HG03066 (cell line): Measurements from ENCODE around the gene EQTN.
"Not testable (repeated sequence)": the region's sequence is repeated elsewhere in the genome, so short reads cannot be mapped to it uniquely, and the experiment has no call there.

Experiments
- ATAC-seq: cut with Tn5 transposase; IDR thresholded peaks from one replicate; pipeline ENCODE4 v1.9.1; 2021; ENCODE audit warnings: low read depth; ENCODE audit not compliant: unreplicated experiment

Gene EQTN

DNA sequence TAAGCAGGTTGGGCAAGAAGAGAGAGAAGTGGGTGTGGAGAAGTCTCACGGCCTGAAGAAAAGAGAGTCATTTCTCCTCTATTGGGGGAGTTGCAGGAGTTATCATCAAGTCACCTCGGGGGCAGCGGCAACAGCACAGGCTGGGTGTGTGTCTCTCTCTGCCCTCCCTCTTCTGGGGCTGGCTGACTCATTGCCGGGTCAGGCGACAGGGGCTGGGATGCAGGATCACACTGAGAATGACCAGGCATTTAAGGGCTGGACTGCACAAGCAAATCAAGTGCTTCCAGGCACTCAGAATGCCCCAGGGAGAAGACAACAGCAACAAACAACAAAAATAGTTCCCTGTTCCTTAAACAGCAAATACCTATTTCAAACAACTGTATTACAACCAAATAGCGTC lies 6.3 kb upstream of the EQTN start:
- ATAC-seq, result no peak

DNA sequence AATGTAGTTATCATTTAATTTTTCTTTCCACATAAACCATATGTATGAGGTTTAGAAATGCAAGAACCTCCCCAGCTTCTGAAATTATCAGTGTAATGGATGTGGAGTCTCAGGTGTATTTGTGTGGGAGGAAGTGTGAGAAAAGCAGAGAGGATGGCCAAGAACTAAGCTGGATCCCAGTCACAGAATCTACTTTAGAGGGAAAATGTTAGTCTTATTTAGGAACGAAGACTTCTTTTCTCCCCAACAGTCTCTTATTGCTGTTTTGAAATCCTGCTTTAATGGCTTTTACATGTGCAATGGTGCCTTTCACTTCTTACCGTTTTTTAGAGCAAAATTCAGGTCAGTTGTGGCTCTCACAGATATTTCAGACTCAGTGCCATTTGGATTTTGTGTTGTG lies 3.0 kb downstream of the EQTN start:
- no peak for ATAC-seq

DNA sequence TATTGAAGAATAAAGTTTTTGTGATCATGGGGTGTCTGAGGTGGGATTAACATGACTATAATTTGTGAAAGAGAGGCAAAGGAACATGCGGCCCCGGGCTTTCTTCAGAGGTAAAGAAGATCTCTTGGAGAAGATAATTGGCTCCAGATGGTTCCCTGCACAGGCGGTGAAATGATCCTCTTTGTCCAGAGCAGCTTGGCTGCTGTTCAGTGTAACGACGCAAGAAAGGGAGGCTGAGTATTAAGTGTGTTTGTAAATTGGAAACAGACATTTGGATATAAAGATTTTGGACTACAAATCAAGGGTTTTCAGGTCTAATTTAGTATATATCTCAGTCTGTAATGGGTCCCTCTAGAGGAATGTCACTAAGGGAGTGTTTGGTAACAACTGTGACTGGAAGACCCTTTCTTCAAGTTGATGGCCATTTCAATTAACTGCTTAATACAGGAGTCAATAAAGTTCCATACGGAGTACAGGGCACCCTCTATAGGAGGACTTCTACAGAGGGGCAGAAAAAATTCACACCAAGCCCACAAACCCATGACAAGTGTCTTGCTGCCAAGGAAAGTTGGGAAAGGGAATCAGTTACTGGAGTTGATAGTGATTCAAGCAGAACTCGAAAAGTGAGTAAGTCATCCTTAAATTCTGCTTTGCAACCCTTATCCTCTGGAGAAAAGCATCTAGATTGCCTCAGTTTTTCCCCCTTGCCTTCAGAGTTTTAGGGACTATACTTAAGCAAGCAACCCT lies 4.1 kb downstream of the EQTN start:
- no peak for ATAC-seq

DNA sequence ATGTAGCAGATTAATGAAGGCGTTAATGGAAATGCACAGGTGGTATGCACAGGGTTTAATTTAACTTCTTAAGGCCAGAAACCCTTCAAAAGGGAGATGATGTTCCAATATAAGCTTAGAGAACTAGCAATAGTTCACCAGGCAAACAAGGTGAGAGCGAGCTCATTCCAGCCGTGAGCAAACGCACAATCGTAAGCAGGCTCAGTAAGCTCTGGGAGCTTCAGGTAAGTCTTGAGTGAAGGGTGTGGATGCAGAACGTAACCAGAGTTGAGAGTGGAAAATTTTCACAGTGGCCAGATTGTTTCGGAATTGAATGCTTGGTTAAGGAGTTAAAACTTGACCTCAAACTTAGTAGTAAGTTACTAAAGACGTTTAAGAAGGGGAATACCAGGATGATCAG lies 5.7 kb downstream of the EQTN start:
- no peak for ATAC-seq

DNA sequence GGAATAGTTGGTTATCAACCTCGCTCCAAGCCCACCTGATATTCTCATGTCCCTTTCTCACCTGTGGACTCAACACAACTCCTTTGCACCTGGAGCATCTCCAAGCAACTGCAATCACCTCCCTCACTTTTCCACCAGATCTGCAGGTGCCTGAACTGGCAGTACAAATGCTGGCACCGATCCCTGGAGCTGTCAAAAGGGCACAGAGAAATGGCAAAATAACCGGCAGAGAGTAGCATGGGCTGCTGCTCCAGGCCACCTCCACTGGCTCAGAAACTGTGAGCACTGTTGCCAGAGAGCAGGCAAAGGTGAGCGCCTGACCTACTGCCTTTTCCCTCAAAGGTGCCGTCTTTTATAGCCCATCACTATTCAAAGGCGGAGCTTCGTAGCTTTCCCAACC lies 14.7 kb downstream of the EQTN start:
- no peak for ATAC-seq

DNA sequence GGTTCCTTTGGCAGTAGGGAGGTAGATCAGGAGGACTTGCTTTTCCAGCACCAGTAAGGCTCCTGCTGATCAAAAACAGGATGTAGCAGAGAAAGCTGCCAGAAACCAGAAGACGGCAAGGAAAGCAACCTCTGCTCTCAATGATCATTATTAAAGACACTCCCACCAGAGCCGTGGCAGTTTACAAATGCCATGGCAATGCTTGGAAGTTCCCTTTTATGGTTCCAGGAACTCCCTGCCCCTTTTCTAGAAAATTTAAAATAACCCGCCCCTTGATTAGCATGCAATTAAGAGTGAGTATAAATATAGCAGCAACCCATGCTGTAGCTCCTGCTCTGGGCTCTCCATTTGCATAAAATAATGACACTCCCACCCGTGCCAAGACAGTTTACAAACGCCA lies 16.1 kb downstream of the EQTN start:
- ATAC-seq, result no peak

DNA sequence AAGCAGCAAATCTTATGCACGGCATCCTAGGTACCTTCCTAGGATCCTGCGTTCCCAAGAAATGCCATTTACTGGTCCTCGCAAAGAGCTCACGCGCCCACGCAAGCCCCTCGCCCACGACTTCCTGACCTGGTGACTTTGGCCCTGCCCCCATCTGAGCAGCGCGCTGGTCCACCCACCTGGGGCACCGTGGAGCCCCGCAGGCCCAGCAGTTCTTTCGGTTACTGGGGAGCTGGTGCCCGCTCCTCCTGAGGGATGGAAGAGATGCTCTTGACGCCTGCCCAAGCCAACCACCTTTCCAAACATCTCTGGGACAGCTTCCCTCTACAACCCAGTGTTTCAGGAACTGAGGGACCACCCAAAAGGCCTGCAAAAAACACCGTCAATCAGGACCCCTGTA lies 16.7 kb downstream of the EQTN start:
- no peak for ATAC-seq

DNA sequence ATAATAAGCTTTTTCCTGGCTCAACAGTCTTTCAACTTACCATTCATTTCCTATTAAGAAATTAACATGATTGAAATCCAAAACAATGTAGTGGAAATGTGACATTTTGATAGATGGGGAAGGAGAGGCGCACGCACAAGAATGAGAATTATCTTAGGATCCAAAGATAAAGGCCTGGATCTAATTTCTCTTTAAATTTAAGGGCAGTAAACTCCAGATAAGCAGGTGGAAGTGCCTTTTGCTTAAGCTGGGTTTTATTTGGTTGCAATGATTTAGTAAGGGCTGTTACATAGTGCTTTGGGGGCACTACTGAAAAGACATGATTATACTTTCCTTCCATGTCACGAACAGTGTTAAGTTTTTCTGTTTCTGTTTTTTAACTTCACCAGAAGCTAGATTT lies 17.3 kb downstream of the EQTN start:
- ATAC-seq, result no peak

DNA sequence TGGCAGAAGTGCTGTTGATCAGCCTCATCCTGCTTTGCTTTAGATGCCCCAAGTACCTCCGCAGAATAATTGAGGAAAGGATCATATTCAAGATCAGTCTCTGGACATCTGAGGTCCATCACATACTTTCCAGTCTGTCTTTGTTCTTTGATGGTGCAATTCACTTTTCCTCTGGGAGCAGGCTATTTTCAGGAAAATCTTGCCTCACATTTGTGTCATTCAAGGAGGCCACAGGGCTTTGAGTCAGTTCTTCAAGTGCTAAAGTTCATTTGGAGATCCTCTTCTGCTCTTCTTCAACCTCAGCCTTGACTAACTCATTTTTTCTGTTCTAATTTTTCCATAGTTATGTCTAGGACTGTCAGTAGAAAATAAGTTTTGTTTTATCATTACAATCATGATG lies 18.6 kb downstream of the EQTN start:
- no peak for ATAC-seq

DNA sequence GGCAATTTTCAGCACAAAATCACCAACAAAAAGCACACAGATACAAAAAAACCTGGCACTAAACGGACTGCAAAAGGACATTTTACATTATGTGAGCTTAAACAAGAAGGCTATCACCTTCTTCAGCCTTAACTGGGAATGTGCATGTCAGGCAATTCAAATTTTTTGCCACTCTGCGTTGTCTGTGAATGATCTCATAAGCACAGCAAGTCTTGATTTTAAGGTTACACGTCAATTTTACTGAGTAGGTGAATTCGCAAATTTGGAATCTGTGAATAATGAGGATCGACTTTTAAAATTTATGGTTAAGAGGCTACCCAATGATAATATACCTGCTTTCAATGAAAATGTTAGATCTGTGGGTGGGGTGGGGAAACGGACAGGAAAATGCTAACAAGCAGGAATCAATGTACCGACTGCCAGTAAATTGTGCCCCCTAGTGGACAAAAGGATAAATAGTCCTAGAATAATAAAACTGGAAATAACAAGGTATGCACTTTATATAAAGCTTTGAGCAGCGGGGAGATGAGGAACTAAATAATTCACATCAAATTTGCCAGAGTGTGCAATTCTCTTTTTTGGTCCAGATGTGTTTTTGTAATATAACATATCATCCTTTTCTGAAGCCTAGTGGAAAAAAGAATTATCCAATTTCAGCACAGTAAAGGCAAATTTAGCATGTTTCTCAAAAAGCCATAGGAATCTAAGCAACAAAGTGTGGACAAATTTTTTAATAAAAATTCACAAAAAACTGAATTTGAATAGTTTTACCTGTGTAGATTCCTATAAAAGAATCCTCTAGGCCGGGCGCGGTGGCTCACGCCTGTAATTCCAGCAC lies 20.5 kb downstream of the EQTN start:
- ATAC-seq, result peak; percentile 53

DNA sequence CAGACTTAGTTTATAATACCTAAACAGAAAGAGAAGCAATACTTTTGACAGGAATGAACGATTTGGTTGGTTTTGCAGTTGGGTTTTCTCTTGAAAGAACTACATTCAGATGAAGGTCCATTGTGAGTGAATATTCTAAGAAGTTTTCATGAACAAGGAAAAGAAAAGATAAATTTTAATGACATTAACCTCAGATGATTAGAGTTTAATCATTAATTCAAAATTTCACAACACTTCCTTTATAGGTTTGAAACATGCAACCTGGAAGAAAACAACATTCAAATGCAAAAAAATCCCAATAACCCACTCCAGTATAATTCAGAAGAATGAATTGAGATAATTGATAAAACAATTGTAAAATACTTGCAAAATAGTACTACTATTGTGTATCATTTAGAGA lies 23.8 kb downstream of the EQTN start:
- no peak for ATAC-seq

DNA sequence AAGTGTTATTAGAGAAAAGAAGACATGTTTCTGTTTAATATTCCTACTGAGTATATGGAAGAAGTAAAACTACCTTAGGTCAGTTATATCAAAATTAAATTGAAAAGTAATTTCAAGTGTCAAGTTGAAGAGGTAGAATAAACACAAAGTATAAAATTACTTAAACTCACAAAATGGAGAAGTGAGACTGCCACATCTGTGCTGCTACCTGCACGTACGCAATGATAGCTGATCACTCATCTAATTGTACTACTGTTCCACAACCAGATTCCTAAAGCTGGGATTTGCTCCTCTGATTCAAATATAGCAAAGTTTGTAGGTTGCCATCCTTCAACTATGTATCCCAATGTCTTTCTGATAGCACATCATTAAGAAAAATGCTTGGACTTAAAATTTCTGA lies 24.8 kb downstream of the EQTN start:
- no peak for ATAC-seq

DNA sequence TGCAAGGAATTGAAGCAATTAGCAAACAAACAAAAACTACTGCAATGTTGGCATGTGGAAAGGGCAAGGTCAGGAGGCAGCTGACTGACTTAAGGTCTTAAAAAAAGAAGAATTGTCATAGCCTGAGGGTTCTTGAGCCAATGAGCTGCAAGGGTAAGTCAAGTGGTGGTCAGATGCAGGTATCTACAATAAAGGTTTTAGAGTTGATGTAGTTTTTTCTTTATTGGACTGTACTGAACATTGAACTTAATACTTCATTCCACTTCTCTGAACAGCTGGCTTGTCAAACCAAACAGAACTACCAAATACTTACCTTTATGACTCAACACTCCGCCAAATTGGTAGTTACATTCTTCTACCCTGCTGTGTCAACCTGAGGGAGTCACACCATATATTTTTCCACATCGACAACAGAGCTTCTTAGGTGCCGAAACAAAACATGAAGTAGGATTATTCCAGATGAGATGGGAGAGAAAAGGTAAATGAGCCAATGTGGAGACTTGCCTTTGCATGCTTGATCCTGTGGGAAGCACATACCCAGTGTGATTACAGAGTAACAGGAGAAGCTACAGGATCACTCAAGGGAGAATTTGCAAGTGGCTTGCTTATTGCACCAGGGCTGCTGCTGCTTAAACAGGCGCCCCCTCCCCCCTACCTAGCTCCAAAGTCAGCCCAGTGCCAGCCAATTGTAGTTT lies 35.3 kb downstream of the EQTN start:
- ATAC-seq, result no peak

DNA sequence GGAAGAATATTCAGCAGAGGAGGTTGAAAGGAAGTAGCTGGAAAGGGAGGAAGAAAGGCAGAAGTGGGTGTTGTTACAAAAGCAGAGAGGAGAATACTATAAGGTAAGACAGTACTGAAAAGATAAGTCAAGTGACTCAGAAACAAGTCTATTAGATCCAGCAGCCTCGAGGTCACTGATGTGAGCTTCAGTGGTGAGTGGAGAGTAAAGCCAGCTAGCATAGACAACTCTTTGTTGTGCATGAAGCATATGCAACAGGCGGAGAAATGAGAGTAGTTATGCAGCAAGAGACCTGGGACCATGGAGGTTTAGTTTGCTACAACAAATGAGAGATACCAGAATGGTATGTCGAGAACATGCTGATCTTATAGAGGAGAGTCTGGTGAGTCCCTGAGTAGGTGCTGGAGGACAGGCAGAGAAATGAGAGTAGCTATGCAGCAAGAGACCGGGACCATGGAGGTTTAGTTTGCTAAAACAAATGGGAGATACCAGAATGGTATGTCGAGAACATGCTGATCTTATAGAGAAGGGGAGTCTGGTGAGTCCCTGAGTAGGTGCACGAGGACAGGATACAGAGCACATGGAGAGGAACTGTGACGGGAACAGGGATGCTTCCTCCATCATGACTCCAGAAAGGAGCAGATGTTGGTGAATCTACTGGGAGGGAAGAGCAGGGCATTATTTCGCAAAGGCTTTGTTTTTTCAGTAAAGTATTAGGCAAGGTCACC lies 36.0 kb downstream of the EQTN start:
- ATAC-seq, result no peak

DNA sequence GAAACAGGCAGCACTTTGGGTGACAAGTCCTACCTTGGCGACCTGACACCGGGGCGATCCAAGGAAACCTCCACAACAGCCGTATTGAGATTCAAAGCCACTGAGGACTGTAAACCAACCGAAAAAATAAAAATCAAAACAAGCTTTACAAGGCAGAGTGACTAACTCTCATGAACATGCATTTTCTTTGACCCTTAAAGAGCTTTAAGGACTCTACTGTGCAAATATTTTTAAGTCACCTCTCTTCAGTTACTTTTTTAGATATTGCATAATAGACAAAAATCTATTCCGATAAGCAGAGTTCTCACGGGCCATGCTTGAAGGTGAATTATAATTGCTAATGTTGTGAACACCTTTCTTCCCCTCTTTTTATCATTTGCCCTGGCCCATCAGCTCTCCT lies 38.3 kb downstream of the EQTN start:
- no peak for ATAC-seq

DNA sequence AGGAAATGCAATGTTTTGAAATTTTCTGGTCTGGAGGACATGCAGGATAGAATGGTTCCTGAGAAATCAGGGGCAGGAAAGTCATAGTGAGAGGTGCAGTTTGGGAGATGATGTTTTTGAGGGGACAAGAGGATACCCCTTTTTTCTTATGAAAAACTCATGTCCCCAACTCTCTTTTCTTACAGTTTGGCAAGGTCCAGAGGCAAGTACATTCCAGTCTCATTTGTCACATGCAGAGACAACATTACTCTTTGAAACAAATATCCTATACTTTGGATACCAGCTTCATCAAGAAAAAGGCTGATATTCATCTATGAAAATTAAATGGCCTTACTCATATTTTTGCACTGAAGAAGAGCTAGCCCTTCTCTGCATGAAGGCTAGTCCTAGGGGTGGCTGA lies 48.2 kb downstream of the EQTN start:
- ATAC-seq, result no peak

DNA sequence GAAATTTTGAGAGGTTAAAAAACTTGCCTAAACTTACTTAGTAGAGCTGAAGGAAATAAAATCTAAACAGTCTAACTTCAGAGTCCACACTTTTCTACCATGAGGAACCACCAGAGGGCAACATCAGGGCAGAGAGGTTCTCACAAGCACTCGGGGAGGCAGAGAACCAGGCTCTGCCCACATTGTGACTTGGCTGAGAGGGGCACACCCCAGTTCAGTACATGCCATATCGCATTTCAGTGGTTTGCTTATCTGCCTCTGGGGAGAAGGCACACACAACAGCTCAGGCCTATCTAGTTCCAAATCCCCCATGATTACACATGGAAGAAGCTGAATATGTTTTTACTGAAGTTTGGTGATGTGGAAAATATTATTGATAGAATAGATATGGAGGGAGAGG lies 49.2 kb downstream of the EQTN start:
- peak; percentile 66 for ATAC-seq

DNA sequence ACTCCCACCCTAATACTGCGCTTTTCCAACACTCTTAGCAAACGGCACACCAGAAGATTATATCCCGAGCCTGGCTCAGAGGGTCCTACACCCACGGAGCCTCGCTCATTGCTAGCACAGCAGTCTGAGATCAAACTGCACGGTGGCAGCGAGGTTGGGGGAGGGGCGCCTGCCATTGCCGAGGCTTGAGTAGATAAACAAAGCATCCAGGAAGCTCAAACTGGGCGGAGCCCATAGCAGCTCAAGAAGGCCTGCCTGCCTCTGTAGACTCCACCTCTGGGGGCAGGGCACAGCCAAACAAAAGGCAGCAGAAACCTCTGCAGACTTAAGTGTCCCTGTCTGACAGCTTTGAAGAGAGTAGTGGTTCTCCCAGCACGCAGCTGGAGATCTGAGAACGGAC lies 57.3 kb downstream of the EQTN start:
- ATAC-seq, result not testable (repeated sequence)
